Effector memory CD8-positive, alpha-beta T cell (primary cell): ENCODE results near the gene SLC35B2.

Experiments used
- ATAC-seq: fragments of 150-1000 bp; cut with Tn5 transposase; replicated peaks from 2 replicates; pipeline ENCODE4 v1.10.0; 2021; ENCODE audit warnings: mild to moderate bottlenecking, moderate library complexity
- DNase-seq, 3 experiments: peaks; one replicate each; pipeline ENCODE4 v3.0.0; 2021
- H3K27ac Mint-ChIP-seq, 2 donors: one replicate each; pipeline ENCODE4 v1.8.0; 2022; ENCODE audit warnings: mild to moderate bottlenecking in 2 of 2, mixed read lengths in 2 of 2, moderate library complexity in 2 of 2
- H3K27me3 Mint-ChIP-seq, 2 donors: one replicate each; pipeline ENCODE4 v1.8.0; 2022; ENCODE audit warnings: mixed read lengths in 2 of 2
- H3K36me3 Mint-ChIP-seq: one replicate; pipeline ENCODE4 v1.8.0; 2022; ENCODE audit warnings: mild to moderate bottlenecking, moderate library complexity, mixed read lengths; ENCODE audit not compliant: insufficient read depth
- H3K4me1 Mint-ChIP-seq, 2 donors: one replicate each; pipeline ENCODE4 v1.8.0; 2022; ENCODE audit warnings: low read depth in 2 of 2, mixed read lengths in 2 of 2
- H3K4me3 Mint-ChIP-seq, 2 donors: one replicate each; pipeline ENCODE4 v1.8.0; 2022; ENCODE audit warnings: mild to moderate bottlenecking in 2 of 2, mixed read lengths in 2 of 2, moderate library complexity in 2 of 2
- H3K9me3 Mint-ChIP-seq, 2 donors: one replicate each; pipeline ENCODE4 v1.8.0; 2022; ENCODE audit warnings: mixed read lengths in 2 of 2

Gene SLC35B2

DNA sequence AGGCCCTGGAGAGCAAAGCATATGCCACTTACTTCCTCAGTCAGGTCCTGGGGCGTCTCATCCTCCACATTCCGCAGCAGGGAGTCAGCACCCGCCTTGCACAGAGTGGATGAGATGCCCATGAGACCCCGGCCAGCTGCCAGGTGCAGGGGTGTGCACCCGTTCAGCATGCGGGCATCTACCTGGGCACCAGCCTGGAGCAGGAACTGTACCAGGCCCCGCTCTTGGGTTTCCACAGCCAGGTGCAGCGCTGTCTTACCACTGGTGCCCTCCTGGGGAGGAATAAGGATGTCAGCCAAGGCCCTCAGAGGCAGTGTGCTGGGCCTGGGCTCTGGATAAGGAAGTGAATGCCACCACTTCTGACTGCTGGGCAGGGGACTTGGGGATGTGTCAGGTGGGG lies 2.7 kb upstream of the SLC35B2 start:
- Mint-ChIP-seq H3K9me3 (no peaks in the 10 kb centered on the region), H3K27ac (no peak overlapping the region), H3K36me3 (peaks cover 81% of the 10 kb centered on the region), H3K4me1 (peaks cover 61 to 63% of the 10 kb centered on the region in 2 donors), H3K27me3 (no peaks in the 10 kb centered on the region), H3K4me3 (no peak overlapping the region)
- no peak for DNase-seq
- ATAC-seq = no peak

DNA sequence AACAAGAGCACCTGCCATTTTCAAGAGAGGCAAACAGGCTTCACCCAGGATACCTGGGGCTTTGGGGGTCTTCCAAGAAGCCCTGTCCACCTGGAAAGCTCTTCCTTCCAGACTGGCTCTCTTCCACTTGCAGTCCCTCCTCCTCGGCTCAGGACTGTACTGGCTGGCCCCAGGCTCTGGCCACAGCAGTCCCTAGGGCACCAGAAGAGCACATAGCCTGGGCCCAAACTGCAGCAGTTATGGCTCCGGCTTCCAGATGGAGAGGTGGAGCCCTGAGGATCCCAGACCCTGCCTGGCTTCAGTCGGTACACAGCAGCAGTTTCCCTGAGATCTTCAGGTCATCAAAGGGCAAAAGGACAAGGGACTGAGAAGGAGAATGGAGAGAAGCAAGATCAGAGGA lies 1.6 kb upstream of the SLC35B2 start:
- Mint-ChIP-seq H3K9me3 (no peaks in the 10 kb centered on the region), H3K4me1 (peaks cover 61 to 63% of the 10 kb centered on the region in 2 donors), H3K27me3 (no peaks in the 10 kb centered on the region), H3K36me3 (peaks cover 82% of the 10 kb centered on the region), H3K4me3 (peak overlapping the region; percentile 85 to 88), H3K27ac (peak overlapping the region; percentile 46 to 83)
- ATAC-seq (no peak), DNase-seq (no peak)

GRCh38 chr6:44258325-44258863 lies 1.1 kb upstream of the SLC35B2 start:
- DNase-seq = no peak
- Mint-ChIP-seq H3K27me3 (no peaks in the 10 kb centered on the region), H3K27ac (peak overlapping the region; percentile 83 to 91), H3K9me3 (no peaks in the 10 kb centered on the region), H3K4me3 (peak overlapping the region; percentile 85 to 88), H3K4me1 (peaks cover 58 to 63% of the 10 kb centered on the region in 2 donors), H3K36me3 (peaks cover 84% of the 10 kb centered on the region)
- ATAC-seq = no peak

DNA sequence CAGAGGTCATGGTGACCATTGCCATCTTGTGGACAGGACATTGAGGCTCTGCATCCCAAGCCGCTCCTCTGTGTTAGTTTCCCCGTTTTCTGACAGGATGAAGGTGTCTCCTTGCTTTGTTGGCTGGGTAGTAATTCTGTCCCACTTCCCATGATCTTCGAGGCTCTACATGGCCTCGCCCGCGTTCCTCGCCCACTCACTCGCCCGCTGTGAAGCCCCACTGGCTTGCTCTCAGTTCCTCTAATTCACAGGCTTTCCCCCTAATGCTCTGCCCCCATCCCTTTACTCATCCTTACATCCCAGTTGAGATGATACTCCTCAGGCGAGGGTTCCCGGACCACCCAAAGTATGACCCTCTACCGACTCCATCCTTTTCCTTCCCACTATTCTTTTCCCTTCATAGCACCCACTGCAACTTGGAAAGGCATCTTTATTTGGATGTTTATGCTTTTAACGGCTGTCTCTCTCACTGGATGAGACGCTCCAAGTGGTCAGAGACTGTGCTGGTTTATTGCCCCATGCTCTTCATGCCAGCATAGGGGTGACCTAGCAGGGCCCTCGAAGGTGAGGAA lies 511 bp upstream of the SLC35B2 start:
- H3K36me3 Mint-ChIP-seq = peaks cover 84% of the 10 kb centered on the region
- peak overlapping the region; percentile 83 to 91 for H3K27ac Mint-ChIP-seq
- H3K4me3 Mint-ChIP-seq = peak overlapping the region; percentile 85 to 88
- DNase-seq (no peak), ATAC-seq (peak; percentile 11)
- H3K4me1 Mint-ChIP-seq = peaks cover 56 to 63% of the 10 kb centered on the region in 2 donors
- H3K27me3 Mint-ChIP-seq = no peaks in the 10 kb centered on the region
- H3K9me3 Mint-ChIP-seq = no peaks in the 10 kb centered on the region

- H3K9me3 Mint-ChIP-seq = no peaks in the 10 kb centered on the region
- peaks cover 86% of the 10 kb centered on the region for H3K36me3 Mint-ChIP-seq
- H3K27me3 Mint-ChIP-seq = no peaks in the 10 kb centered on the region
- no peak for DNase-seq
- peak overlapping the region; percentile 79 to 83 for H3K27ac Mint-ChIP-seq
- peak; percentile 9 for ATAC-seq
- H3K4me1 Mint-ChIP-seq = peaks cover 52 to 59% of the 10 kb centered on the region in 2 donors
- peak overlapping the region; percentile 76 to 87 for H3K4me3 Mint-ChIP-seq
These were observed 628 bp downstream of the SLC35B2 start for GRCh38 chr6:44256775-44257024.

DNA sequence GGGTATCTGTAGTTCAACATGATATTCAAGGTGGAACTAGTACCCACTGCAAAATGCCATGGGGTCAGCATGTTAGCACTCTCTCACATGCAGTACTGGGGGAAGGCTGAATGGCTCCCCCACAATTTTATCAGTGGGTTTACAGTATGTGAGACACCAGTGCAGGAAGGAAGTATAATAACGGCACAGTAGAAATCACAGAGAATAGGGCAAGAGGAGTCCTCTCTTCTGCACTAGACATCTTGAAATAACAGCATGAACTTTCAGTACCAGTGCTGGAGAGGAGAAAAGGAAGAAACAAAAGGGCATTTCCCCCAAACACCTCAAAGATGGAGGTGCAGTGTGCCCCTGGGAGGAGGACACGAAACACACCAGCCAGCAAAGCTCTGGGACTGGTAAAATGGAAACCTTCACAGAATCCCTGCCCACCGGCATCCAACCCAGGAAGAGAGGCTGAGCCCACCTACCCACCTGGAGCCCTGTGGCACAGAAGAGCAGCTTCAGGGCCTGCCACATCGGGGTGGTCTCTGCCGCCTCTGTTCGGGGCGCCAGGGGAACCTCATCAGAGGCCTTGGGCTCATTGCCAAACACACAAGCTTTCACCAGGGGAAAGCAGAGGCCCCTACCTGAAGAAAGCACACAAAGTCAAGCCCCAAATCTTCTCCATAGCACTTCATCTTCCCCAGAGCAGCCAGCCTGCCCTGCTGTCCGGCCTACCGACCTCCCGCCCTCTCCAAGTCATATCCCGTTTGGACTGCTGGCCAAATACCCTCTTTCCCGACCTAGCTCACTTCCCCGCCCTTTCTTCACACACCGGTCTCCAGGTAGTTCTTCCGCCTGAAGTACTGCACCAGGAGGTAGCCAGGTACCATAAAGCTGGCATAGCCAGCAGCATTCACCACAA lies 1.2 kb downstream of the SLC35B2 start:
- H3K9me3 Mint-ChIP-seq = no peaks in the 10 kb centered on the region
- H3K4me1 Mint-ChIP-seq = peaks cover 51 to 58% of the 10 kb centered on the region in 2 donors
- no peaks in the 10 kb centered on the region for H3K27me3 Mint-ChIP-seq
- ATAC-seq = peak; percentile 9
- H3K27ac Mint-ChIP-seq = peak overlapping the region; percentile 79 to 83
- peaks cover 86% of the 10 kb centered on the region for H3K36me3 Mint-ChIP-seq
- peak overlapping the region; percentile 76 to 87 for H3K4me3 Mint-ChIP-seq
- DNase-seq = no peak

DNA sequence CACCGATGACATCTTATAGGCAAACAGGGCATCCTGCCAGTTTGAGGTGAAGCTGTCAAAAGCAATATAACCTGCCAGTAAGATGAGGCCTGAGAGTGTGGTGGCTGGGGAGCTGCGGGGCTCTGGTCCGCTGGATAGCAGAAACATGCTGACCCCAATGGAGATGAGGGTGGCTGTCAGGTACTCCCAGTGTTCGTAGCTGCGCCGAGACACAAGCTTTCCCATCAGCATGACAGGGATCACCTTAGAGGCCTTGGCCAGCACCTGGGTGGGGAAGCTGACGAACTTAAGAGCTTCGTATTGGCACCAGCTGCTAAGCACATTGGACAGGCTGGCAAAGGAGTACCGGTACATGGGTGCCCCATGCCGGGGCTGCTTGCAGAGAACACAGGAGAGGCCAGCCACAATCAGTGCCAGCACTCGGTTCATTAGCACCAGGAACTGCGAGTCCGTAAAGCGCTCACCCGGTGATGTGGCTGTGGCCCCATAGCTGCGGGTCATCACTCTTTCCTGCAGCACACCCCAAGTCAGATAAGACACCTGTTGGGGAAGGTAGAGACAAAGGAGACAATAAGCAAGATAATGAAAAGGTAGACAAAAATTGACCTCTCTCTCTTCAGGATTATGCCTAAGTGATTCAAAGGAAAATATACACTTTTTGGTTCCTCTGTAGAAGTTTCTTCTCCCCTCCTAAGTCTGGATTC lies 2.1 kb downstream of the SLC35B2 start:
- ATAC-seq (no peak), DNase-seq (no peak)
- peaks cover 50 to 56% of the 10 kb centered on the region in 2 donors for H3K4me1 Mint-ChIP-seq
- peak overlapping the region; percentile 76 to 87 for H3K4me3 Mint-ChIP-seq
- peak overlapping the region; percentile 79 to 83 for H3K27ac Mint-ChIP-seq
- peaks cover 93% of the 10 kb centered on the region for H3K36me3 Mint-ChIP-seq
- H3K27me3 Mint-ChIP-seq = no peaks in the 10 kb centered on the region
- H3K9me3 Mint-ChIP-seq = no peaks in the 10 kb centered on the region

- Mint-ChIP-seq H3K9me3 (no peaks in the 10 kb centered on the region), H3K27ac (peak overlapping the region; percentile 79 to 83), H3K36me3 (peaks cover 93% of the 10 kb centered on the region), H3K4me3 (peak overlapping the region in 1 of 2 donors; percentile 76), H3K27me3 (no peaks in the 10 kb centered on the region), H3K4me1 (peaks cover 57 to 61% of the 10 kb centered on the region in 2 donors)
- ATAC-seq (no peak), DNase-seq (no peak)
These were observed 2.9 kb downstream of the SLC35B2 start for GRCh38 chr6:44254191-44255104.

DNA sequence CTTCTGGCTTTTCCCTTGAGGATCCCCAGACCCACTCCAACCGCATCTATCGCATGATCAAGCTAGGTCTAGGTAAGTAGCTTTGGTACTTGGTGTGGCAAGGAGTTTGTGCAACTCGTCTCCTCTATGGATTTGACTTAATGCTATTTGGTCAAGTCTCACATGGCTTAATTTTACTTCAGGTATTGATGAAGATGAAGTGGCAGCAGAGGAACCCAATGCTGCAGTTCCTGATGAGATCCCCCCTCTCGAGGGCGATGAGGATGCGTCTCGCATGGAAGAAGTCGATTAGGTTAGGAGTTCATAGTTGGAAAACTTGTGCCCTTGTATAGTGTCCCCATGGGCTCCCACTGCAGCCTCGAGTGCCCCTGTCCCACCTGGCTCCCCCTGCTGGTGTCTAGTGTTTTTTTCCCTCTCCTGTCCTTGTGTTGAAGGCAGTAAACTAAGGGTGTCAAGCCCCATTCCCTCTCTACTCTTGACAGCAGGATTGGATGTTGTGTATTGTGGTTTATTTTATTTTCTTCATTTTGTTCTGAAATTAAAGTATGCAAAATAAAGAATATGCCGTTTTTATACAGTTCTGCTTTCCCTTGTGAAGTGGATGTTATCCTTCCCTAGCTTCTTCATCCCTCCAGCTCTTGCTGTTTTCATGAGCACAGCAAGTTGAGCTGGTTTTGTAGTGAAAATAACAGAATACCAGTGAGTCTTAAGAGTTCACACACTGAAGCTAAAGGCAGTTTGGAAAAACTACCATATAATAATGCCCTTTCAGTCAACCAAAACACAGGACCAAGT lies 3.8 kb downstream of the SLC35B2 start:
- Mint-ChIP-seq H3K27ac (peak overlapping the region; percentile 79 to 83), H3K36me3 (peaks cover 98% of the 10 kb centered on the region), H3K9me3 (no peaks in the 10 kb centered on the region), H3K27me3 (no peaks in the 10 kb centered on the region), H3K4me3 (peak overlapping the region in 1 of 2 donors; percentile 45), H3K4me1 (peaks cover 62 to 70% of the 10 kb centered on the region in 2 donors)
- peak; percentile 58 to 68 (median 64) for DNase-seq
- peak; percentile 19 for ATAC-seq

DNA sequence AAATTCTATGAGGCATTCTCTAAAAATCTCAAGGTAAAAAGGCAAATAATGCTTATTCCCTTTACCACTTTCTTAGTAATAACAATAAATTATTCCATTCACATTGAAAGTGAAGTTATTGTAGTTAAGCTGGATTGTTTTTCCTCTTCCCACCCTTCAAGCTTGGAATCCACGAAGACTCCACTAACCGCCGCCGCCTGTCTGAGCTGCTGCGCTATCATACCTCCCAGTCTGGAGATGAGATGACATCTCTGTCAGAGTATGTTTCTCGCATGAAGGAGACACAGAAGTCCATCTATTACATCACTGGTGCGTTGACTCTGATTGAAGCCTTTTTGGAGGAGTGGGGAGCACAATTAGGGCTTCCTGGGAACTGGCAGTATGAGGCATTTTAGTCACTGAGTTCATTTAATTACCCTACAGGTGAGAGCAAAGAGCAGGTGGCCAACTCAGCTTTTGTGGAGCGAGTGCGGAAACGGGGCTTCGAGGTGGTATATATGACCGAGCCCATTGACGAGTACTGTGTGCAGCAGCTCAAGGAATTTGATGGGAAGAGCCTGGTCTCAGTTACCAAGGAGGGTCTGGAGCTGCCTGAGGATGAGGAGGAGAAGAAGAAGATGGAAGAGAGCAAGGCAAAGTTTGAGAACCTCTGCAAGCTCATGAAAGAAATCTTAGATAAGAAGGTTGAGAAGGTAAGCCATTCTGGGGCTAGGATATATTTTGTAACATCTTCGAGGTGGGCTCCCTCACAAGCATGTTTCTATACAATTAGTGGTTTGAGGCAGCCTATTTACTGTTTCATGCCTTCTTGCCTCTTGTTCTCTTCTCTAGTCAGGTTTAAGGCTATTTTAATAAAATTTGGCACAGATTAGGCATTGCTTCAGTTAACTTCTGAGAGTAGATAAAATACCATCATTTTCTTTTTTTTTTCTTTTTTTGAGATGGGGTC lies 5.5 kb downstream of the SLC35B2 start:
- Mint-ChIP-seq H3K4me1 (peaks cover 66 to 74% of the 10 kb centered on the region in 2 donors), H3K9me3 (no peaks in the 10 kb centered on the region), H3K4me3 (peak overlapping the region in 1 of 2 donors; percentile 5), H3K27me3 (no peaks in the 10 kb centered on the region), H3K27ac (peak overlapping the region in 1 of 2 donors; percentile 83), H3K36me3 (peaks cover 100% of the 10 kb centered on the region)
- no peak for ATAC-seq
- no peak for DNase-seq

- H3K27ac Mint-ChIP-seq = no peak overlapping the region
- H3K4me3 Mint-ChIP-seq = no peak overlapping the region
- H3K9me3 Mint-ChIP-seq = no peaks in the 10 kb centered on the region
- peaks cover 61 to 66% of the 10 kb centered on the region in 2 donors for H3K4me1 Mint-ChIP-seq
- ATAC-seq (no peak), DNase-seq (no peak)
- peaks cover 100% of the 10 kb centered on the region for H3K36me3 Mint-ChIP-seq
- H3K27me3 Mint-ChIP-seq = no peaks in the 10 kb centered on the region
These were observed 6.6 kb downstream of the SLC35B2 start for GRCh38 chr6:44250718-44251123.
